MCF 10A (cell line): Measurements from ENCODE around the gene RBM24. TPM values are rescaled to one million over a fixed set of nuclear protein-coding genes. Genes with fewer than 3 reads are reported as not detected.

ENCODE experiments used
- BruUV-seq: library from RNA; stranded (reverse); fragments of 400-500 nt; replicated peaks from 2 replicates; lab custom pipeline; 2021; lab: Mats Ljungman, UMichigan
- CTCF ChIA-PET: fragments of 300-600 bp; sonication (Branson Sonifier 250); formaldehyde crosslinking; extraction: SDS; loops from one replicate; lab custom pipeline; 2021; ENCODE audit warnings: antibody characterized with exemption, inconsistent platforms; lab: Yijun Ruan, JAX
- POLR2A ChIA-PET: fragments of 300-600, 350-650 bp; sonication (Branson Sonifier 250); formaldehyde crosslinking; extraction: SDS; loops from one replicate; lab custom pipeline; 2020; ENCODE audit warnings: antibody characterized with exemption, inconsistent platforms; lab: Yijun Ruan, JAX
- DNase-seq: peaks from one replicate; pipeline ENCODE4 v3.0.0-alpha.2; 2018; ENCODE audit not compliant: unreplicated experiment
- H3K27ac Mint-ChIP-seq: one replicate; pipeline ENCODE4 v1.8.0; 2022; ENCODE audit warnings: mild to moderate bottlenecking, low read depth, mixed read lengths; ENCODE audit not compliant: unreplicated experiment
- H3K27me3 Mint-ChIP-seq: one replicate; pipeline ENCODE4 v1.8.0; 2022; ENCODE audit warnings: mixed read lengths; ENCODE audit not compliant: insufficient read depth, unreplicated experiment
- H3K36me3 Mint-ChIP-seq: one replicate; pipeline ENCODE4 v1.8.0; 2022; ENCODE audit warnings: mild to moderate bottlenecking, moderate library complexity, mixed read lengths; ENCODE audit not compliant: insufficient read depth, unreplicated experiment
- H3K4me1 Mint-ChIP-seq: one replicate; pipeline ENCODE4 v1.8.0; 2022; ENCODE audit warnings: mixed read lengths; ENCODE audit not compliant: insufficient read depth, unreplicated experiment
- H3K4me3 Mint-ChIP-seq: one replicate; pipeline ENCODE4 v1.8.0; 2022; ENCODE audit warnings: mild to moderate bottlenecking, moderate library complexity, mixed read lengths; ENCODE audit not compliant: unreplicated experiment
- H3K9me3 Mint-ChIP-seq: one replicate; pipeline ENCODE4 v1.8.0; 2022; ENCODE audit warnings: mixed read lengths; ENCODE audit not compliant: unreplicated experiment
- CTCF ChIP-seq: fragments of 200-600 bp; IDR thresholded peaks from one replicate; pipeline ENCODE4 v1.8.0; 2022; ENCODE audit warnings: antibody characterized with exemption, mild to moderate bottlenecking; ENCODE audit not compliant: unreplicated experiment
- intact Hi-C: fragments of 100-400 bp; cut with micrococcal nuclease; formaldehyde crosslinking; loops from 2 replicates; pipeline ENCODE4 v1.14.1; 2022
- total RNA-seq: library from RNA; stranded (reverse); gene quantifications from 2 replicates; pipeline ENCODE4 v1.2.3, GENCODE V29; 2022

The RBM24 gene
- total RNA-seq, 1 experiment from 2014 or later: not detected

- CTCF ChIA-PET: no interaction called here
- DNase-seq: no peak
- Mint-ChIP-seq H3K9me3 (no peaks in the 10 kb centered on the region), H3K27ac (no peak overlapping the region), H3K4me3 (no peak overlapping the region), H3K27me3 (no peaks in the 10 kb centered on the region), H3K36me3 (no peaks in the 10 kb centered on the region), H3K4me1 (no peaks in the 10 kb centered on the region)
- intact Hi-C loops: no loop called here
- no TSS peak for BruUV-seq
- POLR2A ChIA-PET: no interaction called here
- no peak for TF ChIP-seq CTCF
These were observed 22.4 kb upstream of the RBM24 start for GRCh38 chr6:17258749-17259148.

- DNase-seq: no peak
- Mint-ChIP-seq H3K36me3 (no peaks in the 10 kb centered on the region), H3K4me1 (peaks cover 14% of the 10 kb centered on the region), H3K4me3 (no peak overlapping the region), H3K27me3 (no peaks in the 10 kb centered on the region), H3K9me3 (no peaks in the 10 kb centered on the region), H3K27ac (no peak overlapping the region)
- POLR2A ChIA-PET: no interaction called here
- no TSS peak for BruUV-seq
- TF ChIP-seq CTCF: no peak
- intact Hi-C loops: no loop called here
- CTCF ChIA-PET: no interaction called here
These were observed 15.6 kb upstream of the RBM24 start for GRCh38 chr6:17265570-17265969.

GRCh38 chr6:17267566-17267965, 13.6 kb upstream of the RBM24 start:
- CTCF ChIA-PET: interaction anchor here (0.6 kb wide), 1 partner anchor 18 kb away, joined by 3 read pairs; no protein-coding TSS in a partner anchor
- no peaks in the 10 kb centered on the region for H3K9me3 Mint-ChIP-seq
- peak overlapping the region; percentile 66 for H3K27ac Mint-ChIP-seq
- POLR2A ChIA-PET: no interaction called here
- intact Hi-C loops: no loop called here
- no peak for TF ChIP-seq CTCF
- H3K27me3 Mint-ChIP-seq: no peaks in the 10 kb centered on the region
- no TSS peak for BruUV-seq
- peaks cover 14% of the 10 kb centered on the region for H3K4me1 Mint-ChIP-seq
- H3K36me3 Mint-ChIP-seq: no peaks in the 10 kb centered on the region
- no peak for DNase-seq
- H3K4me3 Mint-ChIP-seq: no peak overlapping the region

GRCh38 chr6:17268114-17268513, 13.0 kb upstream of the RBM24 start:
- no peak for TF ChIP-seq CTCF
- intact Hi-C loops: no loop called here
- H3K4me3 Mint-ChIP-seq: no peak overlapping the region
- H3K36me3 Mint-ChIP-seq: no peaks in the 10 kb centered on the region
- H3K9me3 Mint-ChIP-seq: no peaks in the 10 kb centered on the region
- ChIA-PET POLR2A (no interaction called here), CTCF (interaction anchor here (0.6 to 1.0 kb wide), 3 partner anchors 18 to 314 kb away, joined by 3 read pairs; no protein-coding TSS in a partner anchor)
- DNase-seq: peak; percentile 64
- no peaks in the 10 kb centered on the region for H3K27me3 Mint-ChIP-seq
- BruUV-seq: no TSS peak
- peaks cover 14% of the 10 kb centered on the region for H3K4me1 Mint-ChIP-seq
- peak overlapping the region; percentile 66 for H3K27ac Mint-ChIP-seq
